HG02973 (cell line): ENCODE data around the gene GLCE.
"Not testable (repeated sequence)": the region's sequence is repeated elsewhere in the genome, so short reads cannot be mapped to it uniquely, and the experiment has no call there.

Source experiments
- ATAC-seq: cut with Tn5 transposase; IDR thresholded peaks from one replicate; pipeline ENCODE4 v1.9.1; 2021; ENCODE audit warnings: moderate library complexity; ENCODE audit not compliant: unreplicated experiment

GLCE gene

DNA sequence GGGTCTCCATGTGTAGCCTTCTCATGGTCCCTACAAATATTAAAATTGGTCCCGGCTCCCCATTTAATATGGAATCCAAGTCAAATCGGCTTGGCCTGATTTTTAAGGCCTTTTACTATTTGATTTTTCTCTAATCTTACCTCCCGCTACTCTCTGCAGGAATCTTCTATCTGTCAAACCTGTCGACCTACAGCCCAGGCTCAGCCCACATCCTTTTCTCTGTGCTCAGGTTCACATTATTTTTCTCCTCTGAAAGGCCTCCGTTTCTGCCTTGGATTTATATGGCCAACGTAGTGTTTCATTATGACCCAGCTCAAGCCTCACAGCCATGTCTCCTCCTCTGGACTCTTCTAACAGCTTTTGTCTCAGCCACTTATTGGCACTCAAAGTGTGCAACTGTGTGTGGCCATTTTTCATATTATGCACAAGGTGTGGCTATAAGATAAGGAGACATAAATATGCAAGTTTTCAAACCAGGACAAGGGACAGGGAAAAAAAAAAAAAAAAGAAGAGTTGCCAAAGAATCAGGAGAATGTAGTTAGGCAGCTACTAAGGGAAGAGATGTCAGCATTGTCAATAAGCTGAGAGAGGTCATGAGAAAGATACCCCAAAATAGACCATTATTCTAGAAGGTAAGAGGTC, 2.1 kb upstream of the GLCE start:
- no peak for ATAC-seq

DNA sequence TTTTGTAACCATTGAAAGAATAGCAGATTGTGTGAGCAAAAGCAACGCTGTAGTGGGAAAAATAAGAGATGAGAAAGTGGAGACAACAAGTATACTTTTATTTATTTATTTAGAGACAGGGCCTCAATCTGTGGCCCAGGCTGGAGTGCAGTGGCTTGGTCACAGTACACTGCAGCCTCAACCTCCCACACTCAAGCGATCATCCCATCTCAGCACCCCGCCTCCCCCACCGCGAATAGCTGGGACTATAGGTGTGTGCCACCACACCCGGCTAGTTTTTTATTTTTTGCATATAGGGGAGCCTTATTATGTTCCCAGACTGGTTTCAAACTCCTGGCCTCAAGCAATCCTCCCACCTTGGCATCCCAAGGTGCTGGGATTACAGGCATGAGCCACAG, 1.6 kb upstream of the GLCE start:
- no peak for ATAC-seq

DNA sequence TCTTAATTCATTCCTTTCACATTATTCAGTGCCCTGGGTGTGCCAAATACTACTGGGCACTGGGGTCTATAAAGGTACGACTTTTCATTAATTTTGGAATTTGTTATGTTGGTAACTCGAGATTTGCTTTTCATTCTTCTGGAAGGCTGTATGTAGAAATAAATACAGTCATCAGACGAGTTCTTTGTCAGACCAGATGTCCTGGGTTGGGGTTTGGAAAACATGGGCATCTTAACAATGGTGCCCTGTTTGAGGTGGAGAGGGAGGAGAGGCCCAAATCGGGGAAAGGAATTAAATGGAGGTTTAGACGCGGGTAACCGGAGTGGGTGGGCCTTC, 662 bp upstream of the GLCE start:
- ATAC-seq = no peak

DNA sequence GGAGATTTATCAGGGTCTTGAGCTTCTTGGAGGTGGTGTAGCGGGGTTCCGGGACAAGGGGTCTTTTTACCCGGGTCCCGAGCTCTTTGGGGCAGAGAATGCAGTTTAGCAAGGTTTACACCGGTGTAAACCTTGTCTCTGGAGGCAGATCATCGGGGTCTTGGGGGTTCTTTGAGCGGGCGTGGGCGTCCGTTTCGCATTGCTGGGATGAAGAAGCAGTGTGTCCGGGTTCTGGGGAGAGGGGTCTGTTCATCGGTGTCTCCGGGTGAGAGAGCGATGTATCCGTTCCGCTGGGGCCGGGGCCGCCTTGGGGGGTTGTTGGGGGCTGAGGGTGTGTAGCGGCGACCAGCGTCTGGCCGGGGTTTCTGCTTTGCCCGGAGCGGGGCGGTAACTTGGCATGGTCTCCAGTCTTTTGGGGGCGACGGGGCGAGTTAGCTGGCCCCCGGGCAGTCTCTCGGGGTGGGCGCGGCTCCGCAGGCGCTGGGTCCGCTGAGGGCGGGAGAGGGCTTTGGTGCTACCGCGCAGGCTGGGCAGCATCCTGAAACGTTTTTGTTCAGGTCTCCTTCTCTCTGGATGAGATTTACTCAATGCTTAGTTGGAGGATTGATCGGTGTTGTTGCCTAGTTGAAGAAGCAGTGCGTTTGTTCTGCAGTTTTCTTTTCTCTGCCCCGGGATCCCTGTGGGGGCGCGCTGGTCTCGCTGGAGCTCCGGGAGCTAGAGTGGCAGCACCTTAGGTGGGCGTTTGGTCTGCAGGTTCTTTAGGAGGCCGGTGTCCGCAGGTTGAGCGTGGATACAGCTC, 843 bp downstream of the GLCE start:
- ATAC-seq = no peak

DNA sequence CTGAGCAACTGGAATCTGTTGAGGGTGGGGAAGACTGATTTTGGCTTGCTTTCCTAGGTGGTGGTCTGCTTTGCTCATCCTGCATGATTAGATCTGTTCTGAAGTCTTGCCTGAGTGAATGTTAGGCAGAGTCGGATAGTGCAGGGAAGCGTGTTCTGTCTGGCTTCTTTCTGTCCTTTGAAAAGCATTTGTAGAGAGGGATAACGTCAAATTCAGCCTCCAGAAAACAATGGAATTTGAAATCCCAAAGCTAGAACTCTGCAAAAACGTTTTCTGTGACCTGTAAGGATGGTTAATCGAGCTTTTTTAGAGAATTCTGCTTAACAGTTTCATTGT, 1.4 kb downstream of the GLCE start:
- no peak for ATAC-seq

DNA sequence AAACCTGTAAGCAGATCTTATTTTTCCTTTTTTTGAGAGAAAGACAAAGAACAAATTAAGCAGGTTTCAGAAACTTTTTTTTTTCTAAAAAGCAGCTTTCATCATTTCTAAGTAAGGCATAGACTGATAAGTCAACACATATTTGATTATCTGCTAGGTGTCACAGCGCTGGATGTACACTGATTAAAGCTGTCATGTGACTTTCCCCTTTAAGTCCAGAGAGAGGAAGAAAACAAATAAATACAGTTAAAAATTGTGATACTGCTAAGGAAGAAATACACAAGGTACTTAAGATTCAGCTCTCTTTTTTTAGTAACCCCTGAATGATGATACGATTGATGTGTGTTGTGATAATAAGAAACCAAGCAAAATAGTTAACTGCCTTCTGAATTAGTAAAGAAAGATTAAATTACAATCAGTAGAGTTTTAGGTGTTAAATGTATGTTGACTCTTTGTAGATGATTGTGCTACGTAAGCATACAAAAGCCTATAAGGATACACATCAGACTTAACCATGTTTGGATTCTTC, 2.8 kb downstream of the GLCE start:
- ATAC-seq = no peak

DNA sequence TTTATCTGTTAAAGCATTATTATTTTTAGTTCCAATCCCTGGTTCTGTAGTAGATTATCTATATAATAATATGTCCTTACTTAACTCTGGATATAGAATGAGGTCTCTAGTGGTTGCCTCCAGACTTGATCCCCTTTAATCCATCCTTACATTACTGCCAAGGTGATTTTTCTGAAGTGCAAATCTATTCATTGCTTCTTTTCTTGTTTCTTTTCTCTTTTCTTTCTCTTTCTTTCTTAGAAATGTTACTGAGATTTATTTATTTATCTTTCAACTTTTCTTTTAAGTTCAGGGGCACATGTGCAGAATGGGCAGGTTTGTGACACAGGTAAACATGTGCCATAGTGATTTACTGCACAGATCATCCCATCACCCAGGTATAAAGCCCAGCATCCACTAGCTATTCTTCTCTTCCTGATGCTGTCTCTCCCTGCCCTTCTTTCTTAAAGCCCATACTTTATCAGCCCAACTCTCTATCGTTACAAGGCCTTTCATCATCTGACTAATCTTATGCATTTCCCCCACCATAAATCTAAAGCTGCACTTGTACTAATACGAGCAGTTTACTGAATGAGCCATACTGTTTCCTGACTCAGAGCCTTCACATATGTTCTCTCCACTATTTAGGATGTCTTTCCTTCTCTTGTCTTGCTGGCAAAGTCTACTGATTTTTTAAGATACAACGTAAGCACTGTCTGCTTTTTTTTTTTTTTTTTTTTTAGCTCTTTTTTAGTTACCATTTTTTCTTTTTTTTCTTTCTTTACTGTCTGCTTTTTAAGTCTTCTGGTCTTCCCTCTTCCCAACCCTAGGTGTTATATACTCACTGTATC, 4.6 kb downstream of the GLCE start:
- no peak for ATAC-seq

DNA sequence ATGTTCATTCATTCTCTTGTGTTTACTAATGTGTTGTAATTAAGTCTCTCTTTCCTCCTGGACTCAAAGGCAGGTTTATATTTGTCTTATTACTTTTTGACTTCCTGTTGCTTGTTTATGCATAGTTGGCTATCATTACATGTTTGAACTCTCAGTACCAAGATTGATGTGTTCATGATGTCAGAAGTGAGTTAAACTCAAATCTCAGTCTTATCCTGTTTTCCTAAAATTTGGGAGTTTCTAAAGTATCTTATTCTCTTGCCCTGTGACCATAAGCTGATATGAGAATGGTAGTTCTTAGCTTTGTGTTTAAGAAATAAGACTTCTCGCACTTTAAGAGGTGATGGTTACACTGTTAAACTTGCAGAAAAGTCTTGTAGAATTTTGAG, 5.2 kb downstream of the GLCE start:
- no peak for ATAC-seq

DNA sequence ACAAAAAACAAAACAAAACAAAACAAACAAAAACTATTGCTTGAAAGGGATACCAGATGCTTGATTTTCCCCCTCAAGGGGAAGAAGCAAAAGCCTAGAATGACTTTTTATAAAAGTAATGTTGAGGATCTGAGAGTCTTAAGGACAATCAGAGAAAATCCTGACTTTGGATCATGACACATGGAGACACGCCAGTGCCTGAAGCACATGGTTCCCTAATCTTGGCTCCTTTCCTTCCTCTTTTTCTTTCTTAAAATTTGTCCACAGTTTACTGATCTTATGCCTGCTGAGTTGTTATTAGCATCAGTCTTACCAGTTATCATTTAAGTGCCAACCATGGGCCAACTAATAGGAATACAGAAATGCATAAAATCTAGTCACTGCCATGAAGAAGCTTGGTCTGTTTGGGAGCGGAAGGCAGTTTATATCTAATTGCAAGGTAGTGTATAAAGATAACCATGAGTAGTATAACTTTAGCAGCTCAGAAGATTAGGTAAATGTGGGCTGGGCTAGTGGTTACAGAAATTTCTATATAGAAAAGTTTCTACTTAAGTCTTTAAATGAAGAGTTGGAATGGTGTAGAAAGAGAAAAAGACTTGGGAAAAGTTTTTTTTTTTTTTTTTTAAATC, 6.9 kb downstream of the GLCE start:
- no peak for ATAC-seq

DNA sequence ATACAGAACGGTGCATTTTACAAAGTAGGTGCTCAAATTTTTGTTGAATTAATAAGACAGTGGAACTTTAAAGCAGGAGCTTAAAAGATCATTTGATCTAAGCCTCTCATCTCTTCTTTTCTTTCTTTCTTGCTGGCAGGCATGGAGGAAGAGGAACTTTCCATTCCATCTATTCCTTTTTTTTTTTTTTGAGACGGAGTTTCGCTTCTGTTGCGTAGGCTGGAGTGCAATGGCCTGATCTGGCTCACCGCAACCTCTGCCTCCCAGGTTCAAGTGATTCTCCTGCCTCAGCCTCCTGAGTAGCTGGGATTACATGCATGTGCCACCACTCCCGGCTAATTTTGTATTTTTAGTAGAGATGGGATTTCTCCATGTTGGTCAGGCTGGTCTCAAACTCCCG, 7.9 kb downstream of the GLCE start:
- not testable (repeated sequence) for ATAC-seq

DNA sequence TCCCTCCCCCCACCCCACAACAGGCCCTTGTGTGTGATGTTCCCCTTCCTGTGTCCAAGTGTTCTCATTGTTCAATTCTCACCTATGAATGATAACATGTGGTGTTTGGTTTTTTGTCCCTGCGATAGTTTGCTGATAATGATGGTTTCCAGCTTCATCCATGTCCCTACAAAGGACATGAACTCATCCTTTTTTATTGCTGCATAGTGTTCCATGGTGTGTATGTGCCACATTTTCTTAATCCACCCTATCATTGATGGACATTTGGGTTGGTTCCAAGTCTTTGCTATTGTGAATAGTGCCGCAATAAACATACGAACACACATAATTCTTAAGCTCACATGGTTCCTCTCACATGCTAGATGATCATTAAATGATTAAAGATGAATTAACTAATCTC, 9.1 kb downstream of the GLCE start:
- not testable (repeated sequence) for ATAC-seq

DNA sequence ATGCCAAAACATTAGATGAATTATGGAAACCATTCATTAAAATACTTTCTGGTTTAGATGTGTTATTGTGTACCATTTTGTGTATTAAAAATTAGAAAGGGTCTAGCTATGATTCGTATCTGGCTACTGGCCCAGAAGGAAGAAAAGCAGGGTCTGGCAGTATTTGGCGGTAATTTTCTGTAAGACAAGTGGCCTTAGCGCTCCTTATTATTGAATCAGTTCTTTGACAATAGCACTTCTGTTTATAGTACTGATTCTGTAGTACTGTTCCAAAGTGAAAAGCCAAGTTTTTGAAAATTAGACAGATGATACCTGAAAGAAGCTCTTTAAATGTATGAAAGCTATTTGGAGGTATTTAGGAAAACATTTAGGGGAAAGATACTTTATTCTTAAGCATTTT, 10.2 kb downstream of the GLCE start:
- no peak for ATAC-seq

DNA sequence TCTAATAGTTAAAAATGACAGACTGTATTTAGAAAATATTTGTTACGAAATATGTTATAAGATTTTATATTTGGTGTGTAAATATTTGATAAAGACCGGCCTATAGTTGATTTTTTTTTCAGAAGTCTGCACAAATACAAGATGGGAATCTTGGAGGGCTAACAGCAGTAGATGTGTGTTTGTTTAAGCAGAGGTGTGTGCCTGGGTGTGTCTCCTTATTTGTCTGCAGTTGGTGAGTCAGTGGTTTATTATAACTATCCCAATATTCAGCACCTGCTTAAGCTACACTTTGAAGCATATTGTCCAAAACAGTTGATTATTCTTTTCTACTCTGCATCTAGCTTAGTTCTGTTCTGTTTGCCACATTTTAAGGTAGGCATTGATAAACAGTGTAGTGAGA, 12.4 kb downstream of the GLCE start:
- no peak for ATAC-seq

DNA sequence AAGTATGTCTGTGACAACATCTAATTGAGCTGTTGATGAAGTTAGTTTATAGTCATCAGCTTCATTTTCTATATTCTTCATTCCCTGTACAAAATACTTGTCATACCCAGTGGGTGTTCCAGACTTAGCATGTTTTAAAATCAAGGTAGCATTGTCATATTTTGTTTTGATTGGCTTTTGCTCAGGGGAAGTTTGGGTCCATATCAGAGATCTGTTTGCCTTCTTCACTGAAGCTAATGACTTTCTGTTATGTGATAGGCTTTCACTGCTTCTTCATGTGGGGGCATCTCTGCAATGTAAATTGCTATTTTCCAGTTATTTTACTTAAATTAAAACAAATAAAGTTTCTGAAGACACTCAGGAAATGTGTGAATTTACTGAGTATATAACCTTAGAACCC, 15.1 kb downstream of the GLCE start:
- no peak for ATAC-seq

DNA sequence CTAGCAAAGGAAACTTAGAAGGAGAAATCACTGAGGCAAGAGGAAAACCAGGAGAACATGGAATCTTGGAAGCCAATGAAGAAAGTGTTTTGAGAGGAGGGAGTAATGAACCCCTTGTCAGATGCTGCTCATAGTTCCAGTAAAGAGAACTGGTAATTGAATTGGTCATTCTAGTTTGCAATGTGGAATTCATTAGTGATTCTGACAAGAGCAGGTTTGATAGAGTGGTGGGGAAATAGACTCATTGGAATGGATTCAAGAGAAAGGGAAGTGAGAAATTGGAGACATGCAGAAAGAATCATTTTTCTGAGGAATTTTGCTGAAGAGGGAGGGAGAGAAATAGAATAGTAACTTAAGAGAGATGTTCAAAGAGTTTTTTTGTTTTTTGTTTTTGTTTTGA, 21.0 kb downstream of the GLCE start:
- no peak for ATAC-seq

DNA sequence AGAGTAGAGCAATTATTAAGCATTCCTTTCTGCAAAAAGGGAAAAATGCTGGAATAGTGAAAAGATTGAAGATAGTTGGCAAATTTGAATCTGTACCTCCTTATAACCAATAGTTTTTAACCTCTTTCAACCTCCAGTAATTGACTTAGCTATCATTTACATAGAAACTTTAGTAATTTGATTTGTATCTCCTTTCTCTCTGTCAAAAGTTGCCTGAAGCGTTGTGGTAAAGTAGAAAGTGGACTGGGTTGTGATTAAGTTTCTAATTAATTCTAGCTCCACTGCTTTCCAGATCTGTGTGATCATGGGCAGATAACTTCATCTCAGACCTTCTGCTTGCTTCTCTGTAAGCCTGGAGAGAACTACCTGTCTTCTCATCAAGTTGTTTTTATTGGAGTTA, 24.8 kb downstream of the GLCE start:
- ATAC-seq = no peak

DNA sequence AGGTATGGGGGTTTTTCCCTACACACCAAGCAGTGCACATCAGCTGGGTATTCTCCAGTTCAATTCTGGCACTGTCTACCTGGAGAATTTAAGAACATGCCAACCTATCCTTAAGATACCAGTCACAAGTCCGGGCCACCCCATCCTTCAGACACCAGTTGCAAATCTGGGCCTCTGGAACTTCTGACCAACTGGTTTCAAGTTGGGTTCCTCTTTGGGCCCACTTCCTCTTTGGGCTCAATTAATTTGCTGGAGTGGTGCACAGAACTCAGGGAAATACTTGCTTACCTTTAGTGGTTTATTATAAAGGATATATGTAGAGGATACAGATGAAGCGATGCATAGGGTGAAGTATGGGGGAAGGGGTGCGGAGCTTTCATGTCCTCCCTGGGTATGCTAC, 25.3 kb downstream of the GLCE start:
- ATAC-seq = no peak

DNA sequence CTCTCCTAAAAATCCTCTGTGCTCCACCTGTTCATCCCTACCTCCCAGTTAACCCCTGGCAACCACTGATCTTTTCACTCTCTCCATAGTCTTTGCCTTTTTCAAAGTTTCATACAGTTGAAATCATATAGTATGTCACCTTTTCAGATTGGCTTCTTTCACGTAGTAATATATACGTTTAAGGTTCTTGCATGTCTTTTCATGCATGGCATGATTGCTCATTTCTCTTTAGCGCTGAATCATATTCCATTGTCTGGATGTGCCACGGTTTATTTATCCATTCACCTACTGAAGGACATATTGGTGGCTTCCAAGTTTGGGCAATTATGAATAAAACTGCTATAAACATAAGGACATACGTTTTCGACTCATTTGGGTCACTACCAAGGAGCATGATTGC, 28.7 kb downstream of the GLCE start:
- ATAC-seq = no peak

DNA sequence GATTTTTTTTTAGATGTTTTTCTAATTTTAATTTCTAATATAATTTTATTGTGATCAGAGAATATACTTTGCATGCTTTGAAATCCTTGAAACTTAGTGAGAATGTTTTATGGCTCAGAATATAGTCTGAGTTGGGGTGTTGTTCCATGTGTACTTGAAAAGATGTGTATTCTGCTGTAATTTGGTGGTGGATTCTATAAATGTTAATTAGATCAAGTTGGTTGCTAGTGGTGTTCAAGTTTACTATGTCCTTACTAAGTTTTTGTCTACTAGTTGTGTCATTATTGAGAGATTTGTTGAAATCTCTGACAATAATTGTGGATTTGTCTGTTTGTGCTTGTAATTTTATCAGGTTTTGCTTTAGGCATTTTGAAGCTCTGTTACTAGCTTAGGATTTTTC, 29.7 kb downstream of the GLCE start:
- ATAC-seq = no peak

DNA sequence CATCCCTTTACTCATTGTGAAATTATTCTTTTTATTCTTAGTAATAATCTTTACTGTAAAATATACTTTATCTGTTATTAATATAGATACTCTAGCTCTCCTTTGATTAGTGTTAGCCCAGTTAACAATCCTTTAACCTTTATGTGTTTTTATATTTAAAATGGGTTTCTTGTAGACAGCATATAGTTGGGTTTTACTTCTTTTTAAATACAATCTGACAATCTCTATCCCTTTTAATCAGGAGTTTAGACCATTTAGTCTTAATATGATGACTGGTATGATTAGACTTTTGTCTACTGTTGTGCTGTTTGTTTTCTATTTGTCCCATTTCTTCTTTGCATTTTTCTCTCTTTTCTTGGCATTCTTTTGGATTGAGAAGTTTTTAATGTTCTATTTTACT, 30.1 kb downstream of the GLCE start:
- ATAC-seq = no peak

DNA sequence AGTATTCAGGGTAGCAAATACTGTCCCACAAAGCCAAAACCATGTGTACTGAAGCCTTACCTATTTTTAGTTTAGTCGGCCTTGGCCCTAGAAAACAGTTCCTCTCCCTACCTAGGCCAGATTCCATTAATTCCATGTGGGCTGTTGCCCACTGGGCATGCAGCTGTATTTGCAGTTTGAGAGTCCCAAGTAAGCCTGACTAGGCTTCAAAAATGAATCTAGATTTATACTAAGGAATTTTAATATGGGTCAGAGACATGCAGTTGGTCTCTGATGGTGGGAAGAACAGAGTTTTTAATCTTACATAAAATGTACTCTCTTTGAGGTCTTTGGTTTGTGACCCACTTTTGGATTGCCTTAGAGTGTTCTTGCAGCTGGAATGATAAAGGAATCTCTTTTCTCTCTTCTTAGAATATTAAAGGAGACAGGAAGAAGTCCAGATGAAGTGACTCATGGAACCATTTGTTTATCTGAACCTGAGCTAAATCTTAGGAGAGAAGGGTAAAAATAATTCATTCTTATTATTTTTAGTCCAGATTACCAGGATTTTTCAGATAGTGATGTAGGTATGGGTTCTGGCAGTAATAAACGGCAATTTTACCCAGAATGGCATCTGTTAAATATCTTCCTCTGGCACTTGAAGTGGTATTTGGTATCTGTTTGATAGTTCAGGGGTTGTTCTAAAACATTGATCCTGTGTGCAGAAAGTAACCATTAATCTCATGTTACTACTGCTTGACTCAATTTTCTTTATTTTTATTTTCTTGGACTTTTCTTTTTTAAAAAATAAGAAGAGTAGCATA, 33.8 kb downstream of the GLCE start:
- ATAC-seq = no peak
